Measurements from ENCODE around the gene SPINK6. TPM values are rescaled to one million over a fixed set of nuclear protein-coding genes. Genes with fewer than 3 reads are reported as not detected.

The SPINK6 gene
- total and polyA plus RNA-seq, 2 of the 4 experiments (the other 2 are of a cell fraction), result not detected

- Histone ChIP-seq H2BK20ac (ENCODE audit: low read depth, low read length) (no peak overlapping the region), H3K18ac (ENCODE audit: low read depth, low read length) (no peak overlapping the region), H3K23ac (ENCODE audit: low read depth, low read length) (no peak overlapping the region), H2AK5ac (ENCODE audit: low read depth, low read length) (no peak overlapping the region), H2BK15ac (ENCODE audit: low read depth, low read length) (no peak overlapping the region), H3K9ac (ENCODE audit: low read depth, low read length) (no peak overlapping the region), H3K4me2 (ENCODE audit: low read depth, low read length) (no peak overlapping the region), H2AFZ (replicated peaks; ENCODE audit: low read length, poor library complexity) (no peak overlapping the region), H3K9me3 (ENCODE audit: control insufficient read depth, insufficient read depth, low read length) (no peaks in the 10 kb centered on the region), H2BK120ac (ENCODE audit: low read depth, low read length) (no peak overlapping the region), H3K79me1 (ENCODE audit: low read depth in 1 of 2, low read length in 2 of 2) (no peaks in the 10 kb centered on the region), H4K91ac (ENCODE audit: insufficient read depth, low read depth, low read length) (no peak overlapping the region), H3K56ac (ENCODE audit: extremely low read depth, insufficient read depth, low read length) (no peak overlapping the region), H3K9me1 (ENCODE audit: insufficient read depth, low read length) (no peaks in the 10 kb centered on the region), H4K8ac (ENCODE audit: low read depth in 2 of 2, low read length in 2 of 2) (no peak overlapping the region), H2AK9ac (replicated peaks; ENCODE audit: low read depth, low read length, poor library complexity) (no peak overlapping the region), H4K5ac (ENCODE audit: low read depth, low read length) (no peak overlapping the region), H3K4me1 (ENCODE audit: control insufficient read depth, insufficient read depth, low read length) (no peaks in the 10 kb centered on the region), H3K27me3 (ENCODE audit: control insufficient read depth, insufficient read depth, low read length) (no peaks in the 10 kb centered on the region), H3K4me3 (ENCODE audit: insufficient read depth, low read depth, low read length) (no peak overlapping the region), H3K4ac (ENCODE audit: low read depth, low read length) (no peak overlapping the region), H3K36me3 (ENCODE audit: control insufficient read depth, insufficient read depth, low read length) (no peaks in the 10 kb centered on the region), H2BK5ac (ENCODE audit: low read depth, low read length, poor library complexity, severe bottlenecking) (no peak overlapping the region), H3K14ac (replicated peaks; ENCODE audit: low read depth, low read length) (no peak overlapping the region), H4K20me1 (ENCODE audit: insufficient read depth, low read length) (no peaks in the 10 kb centered on the region), H3K27ac (ENCODE audit: insufficient read depth, low read length) (no peak overlapping the region)
- dilution Hi-C loops (cut with HindIII; ENCODE audit: low sequenced_read_pairs, unreplicated experiment) (no loop called here), in situ Hi-C loops (cut with MboI; ENCODE audit: low sequenced_read_pairs) (no loop called here), intact Hi-C loops (cut with micrococcal nuclease) (no loop called here)
- CTCF ChIA-PET, result no interaction called here
- BruUV-seq (replicated peaks), result no TSS peak
- ATAC-seq (ENCODE audit: low read depth) (no peak), DNase-seq (no peak)
- TF ChIP-seq RFX5 (IDR thresholded peaks at IDR 0.05; ENCODE audit: low read depth, low read length), result no peak
- TF ChIP-seq FOS (IDR thresholded peaks at IDR 0.05; ENCODE audit: low read depth, low read length), result no peak
- TF ChIP-seq CTCF (conservative IDR thresholded peaks at IDR 0.05; ENCODE audit: low read depth, low read length), result no peak
- TF ChIP-seq MAZ (IDR thresholded peaks at IDR 0.05; ENCODE audit: borderline replicate concordance, low read depth, low read length), result no peak
- no peak for TF ChIP-seq RAD21 (IDR thresholded peaks at IDR 0.05; ENCODE audit: low read length)
- no peak for TF ChIP-seq BHLHE40 (IDR thresholded peaks at IDR 0.05; ENCODE audit: low read depth, low read length)
- no peak for TF ChIP-seq CEBPB (IDR thresholded peaks at IDR 0.05; ENCODE audit: low read depth, low read length)
- no peak for TF ChIP-seq USF2 (IDR thresholded peaks at IDR 0.05; ENCODE audit: low read depth, low read length)
- no peak for TF ChIP-seq RCOR1 (IDR thresholded peaks at IDR 0.05; ENCODE audit: insufficient replicate concordance, low read length)
- no peak for TF ChIP-seq ELK1 (IDR thresholded peaks at IDR 0.05; ENCODE audit: borderline replicate concordance, low read depth, low read length)
- no peak for TF ChIP-seq CHD1 (IDR thresholded peaks at IDR 0.05; ENCODE audit: low read depth, low read length)
- no peak for TF ChIP-seq MXI1 (IDR thresholded peaks at IDR 0.05; ENCODE audit: borderline replicate concordance, low read depth, low read length)
- no peak for TF ChIP-seq MAFK (IDR thresholded peaks at IDR 0.05; ENCODE audit: low read depth, low read length)
- no peak for TF ChIP-seq NFE2L2 (IDR thresholded peaks at IDR 0.05; ENCODE audit: low read depth, low read length)
- TF ChIP-seq POLR2A (IDR thresholded peaks at IDR 0.05; ENCODE audit: low read depth, low read length), result no peak
- TF ChIP-seq SMC3 (IDR thresholded peaks at IDR 0.05; ENCODE audit: low read depth, low read length), result no peak
- POLR2A ChIA-PET (ENCODE audit: unreplicated experiment), result no interaction called here
- WGBS, 2 experiments (ENCODE audit: extremely low coverage in 2 of 2, insufficient read length in 1 of 2), result 100% methylated on average over 1 of the region's 7 CpGs; no CpG with 5 or more reads in 1 of the 2 experiments
These were observed 27.4 kb downstream of the SPINK6 start for GRCh38 chr5:148230240-148230639.

Measured in IMR-90 (cell line).